Stimulated activated naive CD8-positive, alpha-beta T cell treated with anti-CD3 and anti-CD28 coated beads, Interleukin-15, amount 100 ng/mL, for 72 hours (primary cell): Measurements from ENCODE around the gene HECTD4.
"Not testable (repeated sequence)": the region's sequence is repeated elsewhere in the genome, so short reads cannot be mapped to it uniquely, and the experiment has no call there.

Experiments used
- ATAC-seq: fragments of 150-1000 bp; cut with Tn5 transposase; 2 replicates; pipeline ENCODE4 v1.10.0; 2021; ENCODE audit warnings: mild to moderate bottlenecking, moderate library complexity
- DNase-seq, 2 donors: peaks; one replicate each; pipeline ENCODE4 v3.0.0; 2021 to 2022
- H3K27ac Mint-ChIP-seq, 2 donors: one replicate each; pipeline ENCODE4 v1.8.0; 2022; ENCODE audit warnings: mild to moderate bottlenecking in 2 of 2, mixed read lengths in 2 of 2, moderate library complexity in 2 of 2
- H3K27me3 Mint-ChIP-seq: one replicate; pipeline ENCODE4 v1.8.0; 2022; ENCODE audit warnings: mixed read lengths
- H3K4me1 Mint-ChIP-seq: one replicate; pipeline ENCODE4 v1.8.0; 2022; ENCODE audit warnings: mild to moderate bottlenecking, mixed read lengths
- H3K4me3 Mint-ChIP-seq, 2 donors: one replicate each; pipeline ENCODE4 v1.8.0; 2022; ENCODE audit warnings: mild to moderate bottlenecking in 2 of 2, mixed read lengths in 2 of 2, moderate library complexity in 1 of 2
- H3K9me3 Mint-ChIP-seq, 2 donors: one replicate each; pipeline ENCODE4 v1.8.0; 2022; ENCODE audit warnings: mixed read lengths in 2 of 2

The HECTD4 gene

DNA sequence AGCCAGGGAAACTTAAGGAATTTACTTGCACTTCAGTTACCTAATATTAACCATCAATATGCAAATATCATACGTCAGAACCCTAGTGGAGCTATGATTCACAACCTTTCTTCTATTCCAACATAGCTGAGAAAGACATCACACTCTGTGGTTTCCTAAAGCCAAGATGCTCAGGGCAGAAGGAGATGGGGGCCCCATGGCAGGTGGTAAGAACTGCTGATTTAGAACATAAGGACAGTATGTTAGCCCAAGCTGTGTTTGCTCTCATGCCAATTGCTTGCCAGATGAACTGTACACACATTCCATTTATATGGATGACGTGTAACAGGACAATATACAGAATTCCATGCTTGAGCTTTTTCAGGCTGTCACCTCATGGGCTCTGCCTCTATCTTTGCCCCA lies 34.6 kb downstream of the HECTD4 start:
- DNase-seq (no peak), ATAC-seq (peak; percentile 79)
- H3K9me3 Mint-ChIP-seq: no peaks in the 10 kb centered on the region
- no peaks in the 10 kb centered on the region for H3K27me3 Mint-ChIP-seq
- H3K27ac Mint-ChIP-seq: no peak overlapping the region
- peaks cover 47% of the 10 kb centered on the region for H3K4me1 Mint-ChIP-seq
- no peak overlapping the region for H3K4me3 Mint-ChIP-seq

DNA sequence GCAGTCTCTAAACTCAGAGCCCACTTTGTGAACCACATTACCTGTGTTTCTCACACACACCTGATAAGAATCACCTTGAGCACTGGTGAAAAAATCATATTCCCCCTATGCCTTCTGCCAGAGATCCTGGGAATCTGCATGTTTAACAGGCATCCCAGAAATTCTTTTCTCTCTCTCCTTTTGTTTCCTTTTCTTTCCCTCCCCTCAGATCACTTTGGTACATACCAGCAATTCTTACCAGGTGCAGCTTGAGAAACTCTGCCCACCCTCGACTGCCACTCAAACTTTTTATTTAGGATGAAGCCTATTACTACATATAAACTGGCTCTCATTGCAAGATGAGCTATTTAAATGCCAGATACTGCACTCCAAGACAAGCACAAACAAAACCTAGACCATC lies 36.0 kb downstream of the HECTD4 start:
- Mint-ChIP-seq H3K4me1 (peaks cover 50% of the 10 kb centered on the region), H3K4me3 (no peak overlapping the region), H3K27ac (no peak overlapping the region), H3K27me3 (no peaks in the 10 kb centered on the region), H3K9me3 (no peaks in the 10 kb centered on the region)
- no peak for ATAC-seq
- no peak for DNase-seq

GRCh38 chr12:112344220-112344619 lies 38.0 kb downstream of the HECTD4 start:
- no peak for DNase-seq
- H3K27me3 Mint-ChIP-seq: no peaks in the 10 kb centered on the region
- H3K4me3 Mint-ChIP-seq: no peak overlapping the region
- H3K4me1 Mint-ChIP-seq: peaks cover 48% of the 10 kb centered on the region
- H3K9me3 Mint-ChIP-seq: no peaks in the 10 kb centered on the region
- H3K27ac Mint-ChIP-seq: no peak overlapping the region
- ATAC-seq: no peak

DNA sequence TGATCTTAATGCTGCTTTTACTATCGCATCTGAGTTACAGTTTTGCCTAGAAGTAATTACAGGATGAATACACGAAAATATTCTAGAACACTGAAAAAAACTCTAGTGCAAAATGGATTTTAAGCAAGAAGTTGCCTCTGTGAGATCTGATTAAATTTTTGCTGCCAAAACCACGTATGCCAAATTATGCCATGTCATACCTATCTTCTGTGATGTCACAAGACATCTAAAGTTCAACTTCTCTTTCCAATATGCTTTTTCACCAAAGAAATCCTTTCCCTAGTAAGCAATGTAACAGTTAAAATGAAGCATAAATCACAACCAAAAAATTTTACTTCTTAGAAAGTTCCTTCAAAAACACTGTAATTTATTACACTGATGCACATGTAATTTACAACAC lies 39.6 kb downstream of the HECTD4 start:
- DNase-seq (no peak), ATAC-seq (no peak)
- Mint-ChIP-seq H3K4me3 (no peak overlapping the region), H3K4me1 (peaks cover 44% of the 10 kb centered on the region), H3K27me3 (no peaks in the 10 kb centered on the region), H3K27ac (no peak overlapping the region), H3K9me3 (no peaks in the 10 kb centered on the region)

DNA sequence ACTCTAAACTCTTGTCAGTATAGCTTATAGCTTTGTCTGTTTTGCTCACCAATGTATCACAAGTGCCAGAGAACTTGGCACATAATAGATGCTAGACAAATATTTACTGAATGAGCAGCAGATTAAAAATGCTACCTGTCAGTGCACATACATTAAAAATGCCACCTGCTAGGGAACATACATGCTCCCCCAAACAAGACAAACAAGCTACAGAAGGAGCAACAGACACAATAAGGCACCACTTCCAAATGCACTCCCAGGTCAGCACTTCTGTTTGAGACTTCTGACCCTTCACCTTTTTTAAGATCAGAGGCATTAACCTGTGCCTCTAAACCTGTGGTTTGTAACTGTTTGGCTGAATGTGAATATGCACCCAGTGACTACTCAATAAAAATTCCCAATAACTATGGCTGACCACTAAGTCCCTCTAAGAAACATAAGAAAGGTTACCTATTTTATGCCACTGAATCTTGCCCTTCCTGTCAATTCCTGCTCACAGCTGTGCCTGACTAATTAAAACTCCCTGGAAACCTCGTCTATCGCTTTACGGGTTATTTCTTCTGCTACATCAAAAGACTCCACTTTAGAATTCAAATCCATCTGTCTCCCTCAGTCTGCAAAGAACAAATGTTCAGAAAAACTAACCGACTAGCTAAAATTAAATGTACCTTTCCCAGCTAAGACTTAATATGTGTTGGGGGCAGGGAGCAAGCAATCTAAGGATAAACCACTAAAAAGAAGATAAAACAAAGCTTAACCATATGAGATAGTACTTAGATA lies 41.0 kb downstream of the HECTD4 start:
- ATAC-seq (no peak), DNase-seq (no peak)
- H3K27me3 Mint-ChIP-seq: no peaks in the 10 kb centered on the region
- no peaks in the 10 kb centered on the region for H3K9me3 Mint-ChIP-seq
- no peak overlapping the region for H3K4me3 Mint-ChIP-seq
- peaks cover 37% of the 10 kb centered on the region for H3K4me1 Mint-ChIP-seq
- H3K27ac Mint-ChIP-seq: no peak overlapping the region

- H3K4me3 Mint-ChIP-seq: no peak overlapping the region
- peaks cover 33% of the 10 kb centered on the region for H3K4me1 Mint-ChIP-seq
- H3K27me3 Mint-ChIP-seq: no peaks in the 10 kb centered on the region
- DNase-seq: no peak
- no peak overlapping the region for H3K27ac Mint-ChIP-seq
- no peak for ATAC-seq
- no peaks in the 10 kb centered on the region for H3K9me3 Mint-ChIP-seq
Measured at GRCh38 chr12:112340230-112340629, 42.0 kb downstream of the HECTD4 start.

- ATAC-seq, H3K4me1 Mint-ChIP-seq, H3K4me3 Mint-ChIP-seq, DNase-seq, H3K27me3 Mint-ChIP-seq, H3K9me3 Mint-ChIP-seq, H3K27ac Mint-ChIP-seq: not testable (repeated sequence)
Measured at GRCh38 chr12:112334999-112335398, 47.2 kb downstream of the HECTD4 start.

- Mint-ChIP-seq H3K27me3 (no peaks in the 10 kb centered on the region), H3K27ac (no peak overlapping the region), H3K9me3 (no peaks in the 10 kb centered on the region), H3K4me3 (no peak overlapping the region), H3K4me1 (no peaks in the 10 kb centered on the region)
- DNase-seq (no peak), ATAC-seq (no peak)
Measured at GRCh38 chr12:112333019-112333418, 49.2 kb downstream of the HECTD4 start.

GRCh38 chr12:112331886-112332285 lies 50.3 kb downstream of the HECTD4 start:
- Mint-ChIP-seq H3K4me1 (no peaks in the 10 kb centered on the region), H3K27ac (no peak overlapping the region), H3K4me3 (no peak overlapping the region), H3K27me3 (no peaks in the 10 kb centered on the region), H3K9me3 (no peaks in the 10 kb centered on the region)
- no peak for ATAC-seq
- no peak for DNase-seq

DNA sequence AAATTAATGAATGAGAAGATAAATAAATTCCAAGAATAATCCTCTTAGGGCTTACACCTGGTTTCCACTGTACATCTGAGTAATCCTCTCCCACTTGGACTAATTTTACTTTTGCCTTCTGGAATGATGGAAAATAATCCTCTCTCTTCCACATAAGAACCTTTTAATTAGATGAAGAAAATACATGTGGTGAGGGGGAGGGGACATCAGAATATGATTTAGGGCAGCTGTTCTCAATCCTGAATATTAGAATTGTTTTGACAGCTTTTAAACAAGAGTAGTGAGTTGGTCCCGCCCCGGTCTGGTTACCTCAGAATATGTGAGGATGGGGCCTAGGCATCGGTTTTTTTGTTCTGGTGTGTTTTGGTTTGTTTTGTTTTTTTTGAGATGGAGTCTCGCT lies 51.5 kb downstream of the HECTD4 start:
- no peak for DNase-seq
- no peak for ATAC-seq
- H3K4me3 Mint-ChIP-seq: no peak overlapping the region
- H3K9me3 Mint-ChIP-seq: no peaks in the 10 kb centered on the region
- no peaks in the 10 kb centered on the region for H3K4me1 Mint-ChIP-seq
- H3K27me3 Mint-ChIP-seq: no peaks in the 10 kb centered on the region
- no peak overlapping the region for H3K27ac Mint-ChIP-seq

- no peak for ATAC-seq
- no peak for DNase-seq
- Mint-ChIP-seq H3K27ac (no peak overlapping the region), H3K4me1 (peaks cover 11% of the 10 kb centered on the region), H3K27me3 (no peaks in the 10 kb centered on the region), H3K9me3 (no peaks in the 10 kb centered on the region), H3K4me3 (no peak overlapping the region)
Measured at GRCh38 chr12:112328456-112329124, 53.6 kb downstream of the HECTD4 start.

GRCh38 chr12:112327209-112327938 lies 54.9 kb downstream of the HECTD4 start:
- H3K27me3 Mint-ChIP-seq: no peaks in the 10 kb centered on the region
- no peaks in the 10 kb centered on the region for H3K9me3 Mint-ChIP-seq
- H3K27ac Mint-ChIP-seq: no peak overlapping the region
- H3K4me3 Mint-ChIP-seq: no peak overlapping the region
- DNase-seq (no peak), ATAC-seq (no peak)
- peaks cover 15% of the 10 kb centered on the region for H3K4me1 Mint-ChIP-seq

- no peak for ATAC-seq
- H3K9me3 Mint-ChIP-seq: no peaks in the 10 kb centered on the region
- H3K27me3 Mint-ChIP-seq: no peaks in the 10 kb centered on the region
- H3K4me1 Mint-ChIP-seq: peaks cover 15% of the 10 kb centered on the region
- no peak overlapping the region for H3K4me3 Mint-ChIP-seq
- H3K27ac Mint-ChIP-seq: no peak overlapping the region
- DNase-seq: no peak
Measured at GRCh38 chr12:112325622-112326207, 56.5 kb downstream of the HECTD4 start.

- H3K4me3 Mint-ChIP-seq: no peak overlapping the region
- H3K4me1 Mint-ChIP-seq: peaks cover 15% of the 10 kb centered on the region
- no peaks in the 10 kb centered on the region for H3K9me3 Mint-ChIP-seq
- no peak for DNase-seq
- H3K27me3 Mint-ChIP-seq: no peaks in the 10 kb centered on the region
- no peak overlapping the region for H3K27ac Mint-ChIP-seq
- ATAC-seq: no peak
Measured at GRCh38 chr12:112325157-112325556, 57.1 kb downstream of the HECTD4 start.

DNA sequence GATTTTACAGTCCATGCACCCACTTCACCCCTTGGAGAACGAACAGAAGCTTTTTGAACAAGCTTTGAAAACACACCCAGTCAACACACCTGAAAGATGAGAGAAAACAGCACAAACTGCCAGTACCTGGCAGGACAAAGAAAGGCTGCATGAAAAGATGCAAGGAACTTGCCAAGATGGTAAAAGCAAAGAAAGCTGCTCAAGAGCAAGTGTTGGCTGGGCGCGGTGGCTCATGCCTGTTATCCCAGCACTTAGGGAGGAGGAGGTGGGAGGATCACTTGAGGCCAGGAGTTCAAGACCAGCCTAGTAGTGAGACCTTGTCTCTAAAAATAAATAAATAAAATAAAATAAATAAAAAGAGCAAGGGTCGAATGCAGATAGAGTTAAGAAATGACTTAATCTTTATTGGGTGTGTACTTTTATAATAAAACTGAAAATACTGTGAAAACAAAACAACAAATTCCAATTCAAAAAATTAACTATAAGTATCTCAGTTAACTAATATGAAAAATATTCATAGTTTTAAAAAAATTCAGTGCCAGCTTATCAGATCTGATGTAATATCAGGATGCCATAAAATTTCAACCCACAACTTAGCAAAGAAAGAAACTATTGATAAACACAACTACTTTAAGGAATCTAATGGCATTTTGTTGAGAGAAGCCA lies 59.2 kb downstream of the HECTD4 start:
- H3K9me3 Mint-ChIP-seq: no peaks in the 10 kb centered on the region
- DNase-seq: no peak
- H3K4me3 Mint-ChIP-seq: no peak overlapping the region
- no peaks in the 10 kb centered on the region for H3K27me3 Mint-ChIP-seq
- peaks cover 15% of the 10 kb centered on the region for H3K4me1 Mint-ChIP-seq
- H3K27ac Mint-ChIP-seq: no peak overlapping the region
- no peak for ATAC-seq
